MCF 10A (cell line): ENCODE data around the gene GRIK3. TPM values are rescaled to one million over a fixed set of nuclear protein-coding genes. Genes with fewer than 3 reads are reported as not detected.

Experiments
- BruUV-seq: library from RNA; stranded (reverse); fragments of 400-500 nt; replicated peaks from 2 replicates; lab custom pipeline; 2021; lab: Mats Ljungman, UMichigan
- CTCF ChIA-PET: fragments of 300-600 bp; sonication (Branson Sonifier 250); formaldehyde crosslinking; extraction: SDS; loops from one replicate; lab custom pipeline; 2021; ENCODE audit warnings: antibody characterized with exemption, inconsistent platforms; lab: Yijun Ruan, JAX
- POLR2A ChIA-PET: fragments of 300-600, 350-650 bp; sonication (Branson Sonifier 250); formaldehyde crosslinking; extraction: SDS; loops from one replicate; lab custom pipeline; 2020; ENCODE audit warnings: antibody characterized with exemption, inconsistent platforms; lab: Yijun Ruan, JAX
- DNase-seq: peaks from one replicate; pipeline ENCODE4 v3.0.0-alpha.2; 2018; ENCODE audit not compliant: unreplicated experiment
- H3K27ac Mint-ChIP-seq: one replicate; pipeline ENCODE4 v1.8.0; 2022; ENCODE audit warnings: mild to moderate bottlenecking, low read depth, mixed read lengths; ENCODE audit not compliant: unreplicated experiment
- H3K27me3 Mint-ChIP-seq: one replicate; pipeline ENCODE4 v1.8.0; 2022; ENCODE audit warnings: mixed read lengths; ENCODE audit not compliant: insufficient read depth, unreplicated experiment
- H3K36me3 Mint-ChIP-seq: one replicate; pipeline ENCODE4 v1.8.0; 2022; ENCODE audit warnings: mild to moderate bottlenecking, moderate library complexity, mixed read lengths; ENCODE audit not compliant: insufficient read depth, unreplicated experiment
- H3K4me1 Mint-ChIP-seq: one replicate; pipeline ENCODE4 v1.8.0; 2022; ENCODE audit warnings: mixed read lengths; ENCODE audit not compliant: insufficient read depth, unreplicated experiment
- H3K4me3 Mint-ChIP-seq: one replicate; pipeline ENCODE4 v1.8.0; 2022; ENCODE audit warnings: mild to moderate bottlenecking, moderate library complexity, mixed read lengths; ENCODE audit not compliant: unreplicated experiment
- H3K9me3 Mint-ChIP-seq: one replicate; pipeline ENCODE4 v1.8.0; 2022; ENCODE audit warnings: mixed read lengths; ENCODE audit not compliant: unreplicated experiment
- intact Hi-C: fragments of 100-400 bp; cut with micrococcal nuclease; formaldehyde crosslinking; loops from 2 replicates; pipeline ENCODE4 v1.14.1; 2022
- total RNA-seq: library from RNA; stranded (reverse); gene quantifications from 2 replicates; pipeline ENCODE4 v1.2.3, GENCODE V29; 2022
- TF ChIP-seq, protein P1 (sequence below): fragments of 200-600 bp; IDR thresholded peaks from one replicate; pipeline ENCODE4 v1.8.0; 2022; ENCODE audit warnings: antibody characterized with exemption, mild to moderate bottlenecking; ENCODE audit not compliant: unreplicated experiment

The GRIK3 gene
- total RNA-seq, 1 experiment from 2014 or later, result not detected

DNA sequence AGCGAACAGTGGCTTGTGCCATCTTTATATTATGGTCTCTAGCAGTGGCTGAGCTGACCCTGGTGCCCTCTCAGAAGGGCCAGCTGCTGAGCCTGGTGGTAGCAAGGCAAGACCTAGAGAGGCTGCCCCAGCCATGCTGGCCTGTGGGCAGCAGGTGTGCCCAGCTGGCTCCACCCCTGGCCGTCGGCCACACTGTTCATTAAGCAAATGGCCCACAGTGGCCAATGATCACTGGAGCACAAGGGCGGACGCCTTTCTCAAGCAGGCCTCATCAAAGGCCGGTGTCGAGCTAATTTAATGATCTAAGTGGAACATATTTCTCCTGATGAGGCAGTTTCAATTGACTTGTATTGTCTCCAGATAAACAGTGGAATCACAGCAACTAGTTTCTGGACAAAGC lies 89.4 kb downstream of the GRIK3 start:
- Mint-ChIP-seq H3K4me3 (no peak overlapping the region), H3K27me3 (no peaks in the 10 kb centered on the region), H3K4me1 (no peaks in the 10 kb centered on the region), H3K9me3 (no peaks in the 10 kb centered on the region), H3K27ac (no peak overlapping the region), H3K36me3 (no peaks in the 10 kb centered on the region)
- no peak for DNase-seq
- no TSS peak for BruUV-seq
- intact Hi-C loops, result no loop called here
- TF ChIP-seq, protein P1, sequence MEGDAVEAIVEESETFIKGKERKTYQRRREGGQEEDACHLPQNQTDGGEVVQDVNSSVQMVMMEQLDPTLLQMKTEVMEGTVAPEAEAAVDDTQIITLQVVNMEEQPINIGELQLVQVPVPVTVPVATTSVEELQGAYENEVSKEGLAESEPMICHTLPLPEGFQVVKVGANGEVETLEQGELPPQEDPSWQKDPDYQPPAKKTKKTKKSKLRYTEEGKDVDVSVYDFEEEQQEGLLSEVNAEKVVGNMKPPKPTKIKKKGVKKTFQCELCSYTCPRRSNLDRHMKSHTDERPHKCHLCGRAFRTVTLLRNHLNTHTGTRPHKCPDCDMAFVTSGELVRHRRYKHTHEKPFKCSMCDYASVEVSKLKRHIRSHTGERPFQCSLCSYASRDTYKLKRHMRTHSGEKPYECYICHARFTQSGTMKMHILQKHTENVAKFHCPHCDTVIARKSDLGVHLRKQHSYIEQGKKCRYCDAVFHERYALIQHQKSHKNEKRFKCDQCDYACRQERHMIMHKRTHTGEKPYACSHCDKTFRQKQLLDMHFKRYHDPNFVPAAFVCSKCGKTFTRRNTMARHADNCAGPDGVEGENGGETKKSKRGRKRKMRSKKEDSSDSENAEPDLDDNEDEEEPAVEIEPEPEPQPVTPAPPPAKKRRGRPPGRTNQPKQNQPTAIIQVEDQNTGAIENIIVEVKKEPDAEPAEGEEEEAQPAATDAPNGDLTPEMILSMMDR, result no peak
- ChIA-PET POLR2A (no interaction called here), CTCF (interaction anchor here (1.0 kb wide), 1 partner anchor 170 kb away, joined by 3 read pairs; no protein-coding TSS in a partner anchor)

DNA sequence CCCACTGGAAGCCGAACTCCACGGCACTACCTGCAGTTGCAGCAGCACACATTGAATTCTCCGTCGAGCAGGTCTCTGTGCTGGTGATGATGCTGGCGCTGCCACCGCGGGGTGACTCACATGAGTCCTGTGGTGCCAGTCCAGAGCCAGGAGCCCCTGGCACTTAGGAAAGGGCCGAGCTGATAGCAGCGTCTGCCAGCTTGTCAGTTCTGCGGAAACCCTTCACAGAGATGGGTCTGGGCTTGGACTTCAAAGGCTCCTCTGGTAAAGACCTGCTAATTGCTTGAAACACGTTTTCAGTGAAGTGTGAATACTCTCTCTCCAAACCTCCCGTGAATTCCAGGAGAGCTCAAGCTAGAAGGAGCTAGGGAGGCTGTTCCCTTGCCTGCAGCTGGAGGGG lies 92.2 kb downstream of the GRIK3 start:
- no peak overlapping the region for H3K27ac Mint-ChIP-seq
- H3K36me3 Mint-ChIP-seq, result no peaks in the 10 kb centered on the region
- no peaks in the 10 kb centered on the region for H3K27me3 Mint-ChIP-seq
- DNase-seq, result no peak
- ChIA-PET POLR2A (no interaction called here), CTCF (no interaction called here)
- no peak overlapping the region for H3K4me3 Mint-ChIP-seq
- no peaks in the 10 kb centered on the region for H3K9me3 Mint-ChIP-seq
- TF ChIP-seq, protein P1, result no peak
- intact Hi-C loops, result no loop called here
- H3K4me1 Mint-ChIP-seq, result no peaks in the 10 kb centered on the region
- no TSS peak for BruUV-seq

DNA sequence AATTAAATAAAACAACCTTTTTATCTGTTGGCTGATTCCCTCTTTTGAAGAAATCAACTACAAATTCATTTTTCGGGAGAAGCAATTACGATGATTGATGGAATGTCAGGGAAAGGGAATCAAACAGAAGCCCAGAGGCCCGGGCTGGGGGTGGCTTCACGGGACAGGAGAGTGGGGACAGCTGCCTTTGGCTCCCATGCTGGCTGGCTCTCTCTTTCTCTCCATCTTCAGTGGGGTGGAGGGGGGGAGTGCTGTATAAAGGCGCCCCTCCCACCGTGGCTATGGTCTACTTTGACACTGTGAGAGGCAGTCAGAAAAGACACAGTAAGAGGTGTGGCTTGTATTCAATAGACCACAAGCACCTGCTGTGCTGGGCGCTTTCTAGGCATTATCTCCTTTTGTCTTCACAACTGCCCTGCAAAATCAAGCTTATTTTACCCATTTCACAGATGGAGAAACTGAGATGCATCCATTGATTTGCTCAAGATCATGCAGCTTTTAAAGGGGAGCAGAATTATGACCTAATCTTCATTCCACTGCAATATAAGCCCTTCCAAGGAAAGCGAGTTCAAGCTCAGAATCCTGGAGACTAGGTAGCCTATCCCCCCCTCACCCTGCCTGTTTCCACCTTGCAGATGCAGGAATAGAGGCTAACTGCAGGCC lies 92.9 kb downstream of the GRIK3 start:
- ChIA-PET CTCF (no interaction called here), POLR2A (interaction anchor here (0.6 kb wide), 1 partner anchor 217 kb away, joined by 3 read pairs; no protein-coding TSS in a partner anchor)
- intact Hi-C loops, result no loop called here
- peaks cover 4% of the 10 kb centered on the region for H3K9me3 Mint-ChIP-seq
- H3K4me3 Mint-ChIP-seq, result no peak overlapping the region
- no peak overlapping the region for H3K27ac Mint-ChIP-seq
- BruUV-seq, result no TSS peak
- DNase-seq, result no peak
- no peaks in the 10 kb centered on the region for H3K4me1 Mint-ChIP-seq
- TF ChIP-seq, protein P1, result no peak
- H3K36me3 Mint-ChIP-seq, result no peaks in the 10 kb centered on the region
- no peaks in the 10 kb centered on the region for H3K27me3 Mint-ChIP-seq

DNA sequence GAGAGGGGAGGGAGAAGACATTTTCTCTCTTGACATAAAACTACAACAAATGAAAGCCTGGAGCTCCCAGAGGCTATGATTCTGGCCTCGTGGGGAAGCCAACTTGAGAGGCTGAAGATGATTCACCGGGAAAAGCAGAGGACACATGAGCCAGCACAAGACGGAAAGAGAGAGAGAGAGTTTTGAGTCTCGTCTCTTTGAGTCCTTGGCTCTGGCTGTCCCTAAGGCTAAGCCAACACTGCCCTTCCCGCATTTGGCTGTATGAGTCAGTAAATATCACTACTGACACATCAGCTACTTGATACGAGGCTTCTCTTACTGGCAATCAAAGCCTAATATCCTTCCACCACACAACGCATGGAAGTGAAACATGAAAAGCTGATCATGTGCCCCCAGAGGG lies 95.5 kb downstream of the GRIK3 start:
- POLR2A ChIA-PET, result no interaction called here
- intact Hi-C loops, result no loop called here

More for the DNA sequence above, 95.5 kb downstream of the GRIK3 start:
- CTCF ChIA-PET, result no interaction called here
- no peaks in the 10 kb centered on the region for H3K27me3 Mint-ChIP-seq
- TF ChIP-seq, protein P1, result no peak
- DNase-seq, result peak; percentile 2
- no peaks in the 10 kb centered on the region for H3K36me3 Mint-ChIP-seq
- H3K4me1 Mint-ChIP-seq, result no peaks in the 10 kb centered on the region
- no peak overlapping the region for H3K4me3 Mint-ChIP-seq
- BruUV-seq, result no TSS peak
- H3K27ac Mint-ChIP-seq, result no peak overlapping the region
- peaks cover 12% of the 10 kb centered on the region for H3K9me3 Mint-ChIP-seq
